Subcutaneous adipose tissue (tissue), 4 donors: ENCODE results near the gene SUMO3. TPM values are rescaled to one million over a fixed set of nuclear protein-coding genes. Genes with fewer than 3 reads are reported as not detected.

Source experiments
- CTCF ChIP-seq: fragments of 450-650 bp; IDR thresholded peaks from one replicate; pipeline ENCODE4 v1.5.1; 2016; ENCODE audit warnings: low read depth, mild to moderate bottlenecking, control low read depth, antibody characterized with exemption, moderate library complexity
- total RNA-seq, 4 donors: library from RNA; depleted of rRNA; stranded (reverse); fragments of >200 nt; gene quantifications; one replicate each; pipeline ENCODE4 v1.1.0, GENCODE V29; 2016

Gene SUMO3
- total RNA-seq, 4 donors from 2014 or later, result 41.3 to 77.0 (median 59.4) TPM

- no peak for TF ChIP-seq CTCF
These were observed 33.2 kb upstream of the SUMO3 start for GRCh38 chr21:44850905-44851657.

GRCh38 chr21:44850208-44850800 is 32.4 kb upstream of the SUMO3 start:
- TF ChIP-seq CTCF, result no peak

GRCh38 chr21:44849616-44850130 is 31.8 kb upstream of the SUMO3 start:
- TF ChIP-seq CTCF, result no peak

- no peak for TF ChIP-seq CTCF
These were observed 31.1 kb upstream of the SUMO3 start for GRCh38 chr21:44848821-44849521.

- no peak for TF ChIP-seq CTCF
These were observed 29.6 kb upstream of the SUMO3 start for GRCh38 chr21:44847261-44848056.

- TF ChIP-seq CTCF, result no peak
These were observed 28.8 kb upstream of the SUMO3 start for GRCh38 chr21:44846485-44847260.
